Measurements from ENCODE around the gene GLIPR1L1. TPM values are rescaled to one million over a fixed set of nuclear protein-coding genes. Genes with fewer than 3 reads are reported as not detected.
A peak's percentile ranks its signal among the peaks of the same experiment; 100 is the strongest.

Gene GLIPR1L1
- total RNA-seq, 1 donor from 2014 or later: not detected

- DNase-seq: no peak
Observed at GRCh38 chr12:75354011-75354410, 19.5 kb downstream of the GLIPR1L1 start.

GRCh38 chr12:75360920-75361319 is 26.4 kb downstream of the GLIPR1L1 start:
- no peak for DNase-seq

GRCh38 chr12:75361408-75361807 is 26.9 kb downstream of the GLIPR1L1 start:
- no peak for DNase-seq

GRCh38 chr12:75364919-75365318 is 30.4 kb downstream of the GLIPR1L1 start:
- no peak for DNase-seq

GRCh38 chr12:75366629-75367028 is 32.2 kb downstream of the GLIPR1L1 start:
- no peak for DNase-seq

- DNase-seq: no peak
Observed at GRCh38 chr12:75374971-75375370, 40.5 kb downstream of the GLIPR1L1 start.

- no peak for DNase-seq
Observed at GRCh38 chr12:75378354-75378753, 43.9 kb downstream of the GLIPR1L1 start.

- DNase-seq: peak; percentile 35
Observed at GRCh38 chr12:75389061-75389460, 54.6 kb downstream of the GLIPR1L1 start.

- DNase-seq: no peak
Observed at GRCh38 chr12:75389706-75390105, 55.2 kb downstream of the GLIPR1L1 start.

- no peak for DNase-seq
Observed at GRCh38 chr12:75390156-75390898, 55.9 kb downstream of the GLIPR1L1 start.

- peak; percentile 98 for DNase-seq
Observed at GRCh38 chr12:75390899-75391538, 56.5 kb downstream of the GLIPR1L1 start, which contains the start of gene GLIPR1L2. GLIPR1L2 (plus strand) TSS chr12:75391089; CDS start chr12:75391117, 28 bp downstream.

GRCh38 chr12:75404231-75404630 is 69.8 kb downstream of the GLIPR1L1 start:
- no peak for DNase-seq

- no peak for DNase-seq
Observed at GRCh38 chr12:75407683-75408082, 73.2 kb downstream of the GLIPR1L1 start.

GRCh38 chr12:75409830-75410229 is 75.4 kb downstream of the GLIPR1L1 start:
- no peak for DNase-seq

- DNase-seq: no peak
Observed at GRCh38 chr12:75414671-75415070, 80.2 kb downstream of the GLIPR1L1 start.

- no peak for DNase-seq
Observed at GRCh38 chr12:75419841-75420240, 85.4 kb downstream of the GLIPR1L1 start.

Other genes starting within 250 kb of the GLIPR1L1 start
- gene KCNC2, start 124.8 kb upstream of the GLIPR1L1 start, total RNA-seq: not detected in 2 replicates
- under 0.01 and 0.42 TPM in 2 replicates for gene CAPS2, start 4.3 kb upstream of the GLIPR1L1 start, total RNA-seq
- gene GLIPR1L2, start 56.4 kb downstream of the GLIPR1L1 start, total RNA-seq: 0.05 and 1.2 TPM in 2 replicates
- gene GLIPR1, start 146.1 kb downstream of the GLIPR1L1 start, total RNA-seq: 2.0 and 5.4 TPM in 2 replicates
- 51.9 and 76.4 TPM in 2 replicates for gene KRR1, start 176.9 kb downstream of the GLIPR1L1 start, total RNA-seq

Data from dermis blood vessel endothelial cell (primary cell).